HCT116 (cell line): ENCODE measurements around the gene NUAK2.

Experiments used
- EGR1 ChIP-seq: IDR thresholded peaks from 2 replicates; pipeline ENCODE4 v1.6.1; 2012; ENCODE audit warnings: low read depth
- ELF1 ChIP-seq: IDR thresholded peaks from 2 replicates; pipeline ENCODE4 v1.6.1; 2012; ENCODE audit warnings: low read depth, borderline replicate concordance
- EZH2 ChIP-seq: fragments of 200-600 bp; sonication (generic); IDR thresholded peaks from 2 replicates; pipeline ENCODE4 v1.6.1; 2017; ENCODE audit warnings: antibody characterized with exemption, mixed run types
- POLR2A ChIP-seq: IDR thresholded peaks from 2 replicates; pipeline ENCODE4 v1.7.0; 2011; ENCODE audit warnings: borderline replicate concordance; ENCODE audit not compliant: insufficient read depth, insufficient read length; ENCODE audit errors: extremely low read depth
- RAD21 ChIP-seq: IDR thresholded peaks from 2 replicates; pipeline ENCODE4 v1.6.1; 2012; ENCODE audit warnings: low read depth, mild to moderate bottlenecking
- SP1 ChIP-seq: IDR thresholded peaks from 2 replicates; pipeline ENCODE4 v1.6.1; 2012; ENCODE audit warnings: low read depth

GRCh38 chr1:205258261-205258691, 63.3 kb downstream of the NUAK2 start:
- TF ChIP-seq SP1 (no peak), POLR2A (no peak), EGR1 (no peak), RAD21 (no peak), EZH2 (no peak), ELF1 (no peak)
